ENCODE data around the gene NDUFS5. TPM values are rescaled to one million over a fixed set of nuclear protein-coding genes. Genes with fewer than 3 reads are reported as not detected.

NDUFS5 gene
- total RNA-seq, 2 donors from 2014 or later = 229 to 270 TPM

GRCh38 chr1:39043513-39043912, 17.4 kb downstream of the NDUFS5 start:
- intact Hi-C loops (cut with DNase I) = no loop called here
- DNase-seq = no peak

GRCh38 chr1:39044762-39045161, 18.6 kb downstream of the NDUFS5 start:
- no peaks in the 10 kb centered on the region for H3K27me3 ChIP-seq
- no peak for DNase-seq
- H3K36me3 ChIP-seq = no peaks in the 10 kb centered on the region

More at GRCh38 chr1:39043513-39043912, 17.4 kb downstream of the NDUFS5 start:
- H3K9me3 ChIP-seq = no peaks in the 10 kb centered on the region
- H3K27me3 ChIP-seq = no peaks in the 10 kb centered on the region
- no peak overlapping the region for H3K27ac ChIP-seq
- H3K9ac ChIP-seq (ENCODE audit: low read depth in 2 of 2, low read length in 2 of 2) = no peak overlapping the region
- TF ChIP-seq CTCF (IDR thresholded peaks at IDR 0.05) = no peak
- no peaks in the 10 kb centered on the region for H3K4me1 ChIP-seq
- H3K36me3 ChIP-seq = no peaks in the 10 kb centered on the region
- no peak overlapping the region for H3K4me3 ChIP-seq

GRCh38 chr1:39045231-39045630, 19.1 kb downstream of the NDUFS5 start:
- Histone ChIP-seq H3K9ac (ENCODE audit: low read depth in 2 of 2, low read length in 2 of 2) (no peak overlapping the region), H3K9me3 (no peaks in the 10 kb centered on the region), H3K4me3 (no peak overlapping the region), H3K36me3 (no peaks in the 10 kb centered on the region), H3K27me3 (no peaks in the 10 kb centered on the region), H3K27ac (no peak overlapping the region), H3K4me1 (no peaks in the 10 kb centered on the region)
- DNase-seq = no peak
- intact Hi-C loops (cut with DNase I) = no loop called here
- TF ChIP-seq CTCF (IDR thresholded peaks at IDR 0.05) = no peak

More at GRCh38 chr1:39044762-39045161, 18.6 kb downstream of the NDUFS5 start:
- H3K9ac ChIP-seq (ENCODE audit: low read depth in 2 of 2, low read length in 2 of 2) = no peak overlapping the region
- no peak overlapping the region for H3K4me3 ChIP-seq
- intact Hi-C loops (cut with DNase I) = no loop called here
- H3K4me1 ChIP-seq = no peaks in the 10 kb centered on the region
- no peaks in the 10 kb centered on the region for H3K9me3 ChIP-seq
- H3K27ac ChIP-seq = no peak overlapping the region
- TF ChIP-seq CTCF (IDR thresholded peaks at IDR 0.05) = no peak

- no peak for DNase-seq
Measured at GRCh38 chr1:39046613-39047210, 20.6 kb downstream of the NDUFS5 start.

GRCh38 chr1:39047374-39048229, 21.5 kb downstream of the NDUFS5 start:
- H3K4me1 ChIP-seq = no peaks in the 10 kb centered on the region
- H3K27me3 ChIP-seq = no peaks in the 10 kb centered on the region
- no peaks in the 10 kb centered on the region for H3K36me3 ChIP-seq
- no peak overlapping the region for H3K4me3 ChIP-seq
- H3K9me3 ChIP-seq = no peaks in the 10 kb centered on the region
- TF ChIP-seq CTCF (IDR thresholded peaks at IDR 0.05) = no peak
- intact Hi-C loops (cut with DNase I) = no loop called here
- no peak overlapping the region for H3K9ac ChIP-seq (ENCODE audit: low read depth in 2 of 2, low read length in 2 of 2)
- no peak for DNase-seq
- no peak overlapping the region for H3K27ac ChIP-seq

More at GRCh38 chr1:39046613-39047210, 20.6 kb downstream of the NDUFS5 start:
- H3K27me3 ChIP-seq = no peaks in the 10 kb centered on the region
- H3K4me3 ChIP-seq = no peak overlapping the region
- H3K9me3 ChIP-seq = no peaks in the 10 kb centered on the region
- no peaks in the 10 kb centered on the region for H3K4me1 ChIP-seq
- H3K9ac ChIP-seq (ENCODE audit: low read depth in 2 of 2, low read length in 2 of 2) = no peak overlapping the region
- no peak overlapping the region for H3K27ac ChIP-seq
- H3K36me3 ChIP-seq = no peaks in the 10 kb centered on the region
- no peak for TF ChIP-seq CTCF (IDR thresholded peaks at IDR 0.05)
- intact Hi-C loops (cut with DNase I) = no loop called here

Data from colonic mucosa (tissue), 4 donors.